SIG-M5 treated with dmso at 0.1 percent for 504 hours (cell line): ENCODE results near the gene KLHL25.
A peak's percentile ranks its signal among the peaks of the same experiment; 100 is the strongest.

Source experiments
- DNase-seq: peaks from one replicate; lab custom pipeline; 2025; ENCODE audit not compliant: unreplicated experiment; lab: John Stamatoyannopoulos, UW

The KLHL25 gene

DNA sequence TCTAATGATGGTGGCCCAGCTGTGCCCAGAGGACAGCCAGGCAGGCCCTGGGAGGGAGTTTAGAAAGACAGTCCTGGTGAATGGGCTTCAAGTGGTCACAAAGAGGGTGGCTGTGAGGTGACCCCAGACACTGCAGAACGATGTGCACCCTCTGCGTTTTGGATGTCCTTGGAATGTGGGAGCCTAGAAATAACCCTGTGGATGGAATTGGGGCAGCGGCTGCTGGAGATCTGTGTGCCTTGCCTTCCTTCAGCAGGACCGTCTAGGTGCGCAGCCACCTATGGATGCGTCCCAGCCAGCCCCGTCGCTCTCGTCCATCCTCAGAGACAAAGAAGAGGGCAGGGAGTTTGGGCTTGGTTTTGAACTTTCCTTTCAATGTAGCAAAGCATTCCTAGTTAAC is 46.5 kb downstream of the KLHL25 start:
- DNase-seq = no peak

DNA sequence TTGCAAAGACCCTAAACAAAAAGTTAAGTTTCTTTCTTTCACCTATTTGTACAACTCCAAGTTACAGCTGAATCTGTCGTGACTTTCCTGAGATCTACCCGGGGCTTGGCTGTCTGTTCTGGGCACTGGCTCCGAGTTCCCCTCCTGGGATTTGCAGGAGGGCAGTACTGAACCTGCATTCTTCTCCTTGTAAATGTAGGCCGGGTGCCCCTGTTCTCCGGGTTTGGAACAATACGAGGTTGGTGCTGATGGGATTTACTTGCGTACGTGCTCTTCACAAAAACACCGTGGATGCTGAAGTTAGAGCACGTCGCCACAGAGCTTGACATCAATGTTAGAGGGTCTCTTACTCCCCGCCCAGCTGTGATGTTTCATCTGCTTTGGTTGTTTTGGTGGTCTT is 48.1 kb downstream of the KLHL25 start:
- DNase-seq = no peak

DNA sequence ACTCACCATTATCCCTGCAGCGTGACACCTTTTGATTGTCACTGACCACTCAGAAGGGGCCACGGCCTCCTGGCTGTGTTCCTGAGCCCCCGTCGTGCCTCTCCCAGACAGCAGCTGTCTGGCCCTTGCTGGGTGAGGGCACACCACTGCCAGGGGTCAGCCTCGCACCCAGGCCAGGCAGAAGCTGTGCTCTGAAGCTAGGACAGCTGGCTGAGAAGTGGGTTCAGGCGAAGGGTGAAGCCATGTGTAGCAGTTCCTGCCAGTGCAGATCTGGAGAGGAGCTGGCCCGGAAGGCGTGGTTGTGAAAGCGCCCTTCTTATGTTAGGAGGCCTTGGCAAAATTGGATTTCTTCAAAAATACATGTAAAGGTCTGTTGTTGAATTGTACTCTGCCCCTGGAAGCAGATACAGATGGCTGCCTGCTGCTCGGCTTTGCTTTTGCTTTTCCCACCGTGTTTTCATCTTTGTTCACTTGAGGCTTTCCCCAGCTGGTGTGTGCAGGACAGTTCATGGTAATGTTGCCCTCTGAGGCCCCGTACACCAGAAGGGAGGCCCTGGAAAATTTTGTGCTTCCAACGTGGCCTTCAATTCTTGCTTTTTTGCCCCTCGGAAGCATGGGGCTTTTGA is 49.1 kb downstream of the KLHL25 start:
- DNase-seq = no peak

DNA sequence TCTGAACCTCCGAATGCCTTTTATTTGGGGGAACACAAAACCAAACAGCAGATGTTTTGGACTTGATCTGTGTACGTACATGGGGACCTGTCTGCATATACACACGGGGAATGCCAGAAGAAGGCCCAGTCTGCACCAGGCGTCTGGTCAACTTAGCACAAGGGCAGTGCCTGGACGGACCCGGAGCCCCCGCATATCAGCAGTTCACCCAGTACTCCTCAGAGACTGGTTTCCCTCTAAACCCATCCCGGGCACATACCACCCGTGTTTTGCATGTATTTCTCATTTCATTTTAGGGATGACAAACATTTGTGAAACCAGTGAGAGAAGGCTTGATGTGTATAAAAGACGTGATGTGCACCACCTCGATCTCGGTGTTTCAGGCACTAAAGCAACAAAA is 49.7 kb downstream of the KLHL25 start:
- DNase-seq = no peak

GRCh38 chr15:85744579-85744978 is 50.1 kb downstream of the KLHL25 start:
- DNase-seq = no peak

DNA sequence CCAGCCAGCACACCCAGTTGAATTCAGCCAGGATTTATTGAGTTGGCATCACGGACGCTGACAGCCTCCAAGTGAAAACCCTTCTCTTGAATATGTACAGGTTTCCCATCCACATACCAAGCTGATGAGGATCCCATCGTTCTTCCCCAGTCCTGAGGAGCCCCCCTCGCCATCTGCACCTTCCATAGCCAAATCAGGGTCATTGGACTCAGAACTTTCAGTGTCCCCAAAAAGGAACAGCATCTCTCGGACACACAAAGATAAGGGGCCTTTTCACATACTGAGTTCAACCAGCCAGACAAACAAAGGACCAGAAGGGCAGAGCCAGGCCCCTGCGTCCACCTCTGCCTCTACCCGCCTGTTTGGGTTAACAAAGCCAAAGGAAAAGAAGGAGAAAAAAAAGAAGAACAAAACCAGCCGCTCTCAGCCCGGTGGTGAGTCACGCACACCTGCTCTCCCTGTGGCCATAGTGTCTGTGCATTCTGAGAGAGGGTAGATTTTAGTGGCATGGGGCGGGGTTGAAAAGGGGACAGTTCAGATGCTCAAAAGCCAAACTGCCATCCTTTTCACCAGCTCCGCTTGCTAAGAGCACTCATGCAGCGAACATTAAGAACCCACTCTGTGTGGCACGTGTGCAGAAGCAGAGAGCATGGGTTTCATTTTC is 51.2 kb downstream of the KLHL25 start:
- DNase-seq = no peak

GRCh38 chr15:85742186-85742821 is 52.4 kb downstream of the KLHL25 start:
- DNase-seq = no peak

DNA sequence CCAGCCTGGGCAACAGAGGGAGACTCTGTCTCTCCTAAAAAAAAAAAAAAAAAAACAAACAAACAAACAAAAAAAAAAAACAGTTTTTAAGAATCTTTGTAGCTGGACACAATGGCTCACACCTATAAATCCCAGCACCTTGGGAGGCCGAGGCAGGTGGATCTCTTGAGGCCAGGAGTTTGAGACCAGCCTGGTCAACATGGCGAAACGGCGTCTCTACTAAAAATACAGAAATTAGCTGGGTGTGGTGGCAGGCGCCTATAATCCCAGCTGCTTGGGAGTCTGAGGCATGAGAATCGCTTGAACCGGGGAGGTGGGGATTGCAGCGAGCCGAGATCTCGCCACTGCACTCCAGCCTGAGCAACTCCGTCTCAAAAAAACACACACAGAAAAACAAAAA is 53.1 kb downstream of the KLHL25 start:
- DNase-seq = no peak

DNA sequence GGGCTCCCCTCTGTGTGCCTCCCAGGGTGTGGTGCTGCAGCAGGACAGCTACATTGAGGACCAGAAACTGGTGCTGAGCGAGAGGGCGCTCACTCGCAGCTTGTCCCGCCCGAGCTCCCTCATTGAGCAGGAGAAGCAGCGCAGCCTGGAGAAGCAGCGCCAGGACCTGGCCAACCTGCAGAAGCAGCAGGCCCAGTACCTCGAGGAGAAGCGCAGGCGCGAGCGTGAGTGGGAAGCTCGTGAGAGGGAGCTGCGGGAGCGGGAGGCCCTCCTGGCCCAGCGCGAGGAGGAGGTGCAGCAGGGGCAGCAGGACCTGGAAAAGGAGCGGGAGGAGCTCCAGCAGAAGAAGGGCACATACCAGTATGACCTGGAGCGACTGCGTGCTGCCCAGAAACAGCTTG is 53.7 kb downstream of the KLHL25 start:
- no peak for DNase-seq

DNA sequence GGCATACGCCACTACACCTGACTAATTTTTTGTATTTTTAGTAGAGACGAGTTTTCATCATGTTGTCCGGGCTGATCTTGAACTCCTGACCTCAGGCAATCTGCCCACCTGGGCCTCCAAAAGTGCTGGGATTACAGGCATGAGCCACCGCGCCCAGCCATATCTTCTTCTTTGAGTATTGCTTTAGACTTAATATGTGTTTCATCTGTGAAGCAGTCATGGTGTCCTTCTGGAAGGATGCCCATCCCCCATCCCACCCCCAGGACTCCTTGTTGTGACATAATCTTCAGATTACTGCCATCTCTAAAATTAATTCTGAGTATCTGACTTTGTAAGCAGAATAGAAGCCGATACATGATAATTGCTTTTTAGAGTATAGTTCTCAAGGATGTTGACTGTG is 57.7 kb downstream of the KLHL25 start:
- no peak for DNase-seq

DNA sequence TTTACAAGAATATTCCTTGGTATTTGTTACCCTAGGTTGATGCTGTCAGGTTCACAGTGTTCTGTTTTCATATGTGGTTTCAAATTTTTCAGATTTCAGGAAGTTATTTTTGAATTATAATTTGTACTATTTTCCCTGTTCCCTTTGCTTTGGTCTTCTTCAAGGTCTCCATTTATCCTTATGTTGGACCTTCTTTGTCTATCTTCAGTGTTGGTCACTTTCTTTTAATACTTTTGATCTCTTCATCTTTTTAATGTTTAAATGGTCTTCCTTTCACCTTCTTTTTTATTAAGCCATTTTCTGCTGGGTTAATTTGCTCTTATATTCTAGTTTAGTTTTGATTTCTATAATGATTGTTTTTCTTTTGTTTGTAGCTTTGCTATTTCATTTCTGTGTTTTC is 61.3 kb downstream of the KLHL25 start:
- DNase-seq = no peak

DNA sequence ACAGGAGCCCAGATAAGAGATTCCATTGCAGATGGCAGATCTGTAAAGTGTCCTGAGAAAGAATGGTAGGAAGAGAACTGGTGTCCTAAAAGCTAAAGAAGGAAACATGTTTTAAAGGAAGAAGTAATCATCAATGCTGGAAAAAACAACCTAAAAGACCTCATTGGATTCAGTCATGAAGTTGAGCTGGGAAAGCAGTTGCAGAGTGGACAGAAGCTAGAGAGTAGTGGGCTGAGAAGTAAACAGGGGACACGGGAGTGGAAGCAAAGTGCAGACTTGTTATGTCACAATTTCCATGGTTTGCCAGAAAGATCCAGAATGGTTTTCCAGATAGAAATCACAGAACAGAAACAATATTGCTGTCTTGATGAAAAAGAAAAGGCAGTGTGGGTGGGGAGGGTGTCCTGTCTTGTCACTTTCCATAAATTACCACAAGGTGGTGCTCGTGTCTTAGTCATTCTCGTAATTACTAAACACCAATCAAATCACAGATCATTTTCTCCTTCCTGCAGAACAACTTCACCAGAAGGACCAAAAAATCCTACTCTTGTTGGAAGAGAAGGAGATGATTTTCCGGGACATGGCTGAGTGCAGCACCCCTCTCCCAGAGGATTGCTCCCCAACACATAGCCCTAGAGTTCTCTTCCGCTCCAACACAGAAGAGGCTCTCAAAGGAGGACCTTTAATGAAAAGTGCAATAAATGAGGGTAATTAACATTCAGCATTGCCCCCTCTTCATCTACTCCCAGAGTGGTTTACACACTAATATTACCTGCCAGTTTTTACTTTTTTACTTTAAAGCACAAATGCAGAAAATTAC is 64.5 kb downstream of the KLHL25 start:
- DNase-seq = peak; percentile 65

GRCh38 chr15:85727068-85727467 is 67.7 kb downstream of the KLHL25 start:
- DNase-seq = no peak

DNA sequence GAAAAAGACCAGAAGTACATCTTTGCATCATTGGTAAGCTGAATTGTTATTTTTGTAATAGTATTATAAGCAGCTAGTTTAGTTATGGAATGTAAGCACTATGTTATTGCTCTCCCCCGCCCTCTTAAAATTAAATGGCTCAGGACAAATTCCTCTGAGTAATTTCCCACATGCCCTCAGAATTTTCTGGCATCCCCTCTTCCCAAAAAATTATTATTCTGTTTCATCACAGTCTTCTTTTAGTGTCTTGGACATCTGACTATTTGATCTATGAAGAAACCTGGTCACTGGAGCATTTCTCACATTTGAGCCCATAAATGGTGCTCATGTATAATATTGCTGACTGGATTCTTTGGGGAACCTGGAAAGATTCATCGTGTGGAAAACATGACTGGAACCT is 68.3 kb downstream of the KLHL25 start:
- no peak for DNase-seq

DNA sequence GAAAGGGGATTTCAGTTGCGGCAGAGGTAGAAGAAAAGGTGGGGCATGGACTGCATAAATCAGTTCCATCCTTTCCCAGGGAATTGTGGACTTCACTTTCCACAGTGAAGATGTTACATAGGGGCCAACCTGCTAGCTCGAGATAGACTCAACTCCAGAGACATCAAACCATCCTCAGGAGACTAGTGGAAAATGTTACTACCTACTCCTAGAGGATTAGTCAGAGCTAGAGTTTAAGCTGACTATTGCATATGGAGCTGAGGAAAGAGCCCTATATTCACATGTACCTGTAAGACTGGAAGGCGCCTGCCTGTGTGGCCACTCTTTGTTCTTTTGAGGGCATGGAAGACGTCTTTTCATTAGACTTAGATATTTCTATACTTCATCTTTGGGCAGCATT is 69.2 kb downstream of the KLHL25 start:
- DNase-seq = no peak

GRCh38 chr15:85725019-85725418 is 69.7 kb downstream of the KLHL25 start:
- no peak for DNase-seq

DNA sequence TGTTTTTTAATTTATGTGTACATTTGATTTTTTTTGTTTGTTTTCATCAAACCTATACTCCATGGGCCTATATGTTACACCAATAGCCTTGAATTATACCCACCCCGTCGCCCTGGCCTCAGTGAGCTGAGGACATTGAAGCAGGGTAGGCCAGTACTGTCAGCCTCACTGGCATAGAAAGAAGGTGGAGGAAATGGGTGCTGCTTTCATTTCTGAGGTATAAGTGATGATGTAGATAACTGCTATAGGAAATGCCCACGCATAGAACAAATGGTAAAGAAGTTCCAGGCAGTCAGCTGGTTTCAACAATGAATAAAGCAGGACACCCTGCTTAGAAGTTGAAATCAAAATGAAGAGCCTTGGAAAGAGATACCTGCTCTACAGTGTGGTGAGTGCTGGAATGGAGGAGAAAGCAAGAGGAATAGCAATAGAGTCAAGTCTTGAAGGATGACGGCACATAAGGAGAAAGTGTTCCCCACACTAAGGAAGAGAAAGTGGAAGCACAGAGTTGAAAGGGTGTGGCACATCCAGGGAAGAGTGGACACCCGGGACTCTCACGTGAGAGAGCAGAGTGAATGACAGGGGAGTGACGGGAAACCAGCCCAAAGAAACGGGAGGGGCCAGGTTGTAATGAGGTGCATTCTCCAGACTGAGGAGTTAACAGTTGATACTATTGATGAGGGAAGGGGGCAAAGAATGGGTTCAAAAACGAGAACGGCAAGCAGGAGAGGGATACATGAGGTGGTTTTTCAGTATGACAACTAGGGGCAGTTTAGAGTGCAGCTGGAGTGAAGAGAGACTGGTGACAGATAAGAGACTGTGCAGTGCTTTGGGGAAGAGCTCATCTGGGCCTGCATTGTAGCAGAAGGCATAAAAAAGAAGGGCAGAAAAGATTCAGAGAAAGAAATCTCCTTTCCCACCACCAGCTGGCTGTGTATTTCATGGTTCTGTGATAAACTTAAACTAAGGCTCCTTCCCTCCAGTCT is 70.5 kb downstream of the KLHL25 start:
- DNase-seq = no peak

DNA sequence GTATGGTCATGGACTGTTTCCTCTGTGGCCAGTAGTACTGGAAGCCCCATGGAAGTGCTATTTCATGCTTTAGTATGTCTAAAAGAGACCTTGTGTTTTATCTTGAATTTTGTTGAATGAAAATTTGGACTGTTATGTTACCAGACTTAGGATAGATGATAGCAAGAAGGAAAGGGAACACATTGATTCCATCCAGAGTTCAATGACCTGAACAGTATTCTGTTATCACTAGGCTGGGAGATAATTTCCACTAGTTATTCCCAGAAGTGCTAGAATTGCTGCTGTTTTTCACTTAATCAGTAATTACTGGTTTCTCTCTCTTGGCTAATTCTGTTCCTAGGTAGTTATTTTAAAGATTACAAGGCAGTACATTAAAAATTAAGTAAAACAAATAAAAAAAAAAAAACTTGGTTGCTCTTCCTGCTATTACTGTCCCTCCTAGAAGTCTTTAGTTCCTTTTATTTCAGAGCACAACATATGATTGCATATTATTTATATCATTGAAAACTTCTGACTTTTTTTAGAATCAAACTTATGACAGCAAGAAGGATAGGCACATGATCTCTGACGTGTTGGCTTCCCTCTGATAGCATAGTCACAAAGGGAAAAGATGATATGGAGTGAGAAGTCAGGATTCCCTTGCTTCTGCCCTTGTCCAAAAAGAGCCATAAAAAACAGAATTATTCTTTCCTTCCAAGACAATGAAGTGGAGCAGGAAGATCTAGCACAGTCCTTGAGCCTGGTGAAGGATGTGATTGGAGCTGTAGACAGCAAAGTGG is 72.2 kb downstream of the KLHL25 start:
- no peak for DNase-seq

- no peak for DNase-seq
Observed at GRCh38 chr15:85718981-85719380, 75.7 kb downstream of the KLHL25 start.
